Ovary (tissue), 9 donors: ENCODE data around the gene ARID1B. TPM values are rescaled to one million over a fixed set of nuclear protein-coding genes. Genes with fewer than 3 reads are reported as not detected.

Source experiments
- DNase-seq, 5 donors: peaks; one replicate each; pipeline ENCODE4 v3.0.0-alpha.2; 2019 to 2020
- H3K27ac ChIP-seq, 2 donors: fragments of 200-600 bp; one replicate each; pipeline versions ENCODE4 v1.5.1 to v1.8.0; 2019 to 2022
- H3K27me3 ChIP-seq: fragments of 200-600 bp; one replicate; pipeline ENCODE4 v1.8.0; 2022
- H3K36me3 ChIP-seq: fragments of 200-600 bp; sonication (generic); one replicate; pipeline ENCODE4 v1.5.1; 2019
- H3K4me1 ChIP-seq: one replicate; pipeline ENCODE4 v1.8.1; 2013; ENCODE audit warnings: mild to moderate bottlenecking, moderate library complexity; ENCODE audit not compliant: insufficient read depth
- H3K4me3 ChIP-seq: fragments of 200-600 bp; sonication (generic); one replicate; pipeline ENCODE4 v1.5.1; 2017
- H3K9me3 ChIP-seq, 2 donors: fragments of 200-600 bp in 1 of 2; sonication (generic) in 1 of 2; one replicate each; pipeline versions ENCODE4 v1.5.1 to v1.8.1; 2013 to 2019; ENCODE audit warnings: mild to moderate bottlenecking in 1 of 2, moderate library complexity in 1 of 2
- EP300 ChIP-seq: sonication (generic); formaldehyde crosslinking; IDR thresholded peaks from one replicate; pipeline ENCODE4 v1.6.1; 2017; ENCODE audit warnings: antibody characterized with exemption
- POLR2A ChIP-seq: fragments of 450-650 bp; IDR thresholded peaks from one replicate; pipeline ENCODE4 v1.6.1; 2017; ENCODE audit warnings: antibody characterized with exemption, mild to moderate bottlenecking, moderate library complexity
- WGBS, 3 donors: extraction: QIAGEN DNeasy Blood & Tissue Kit in 1 of 3; methylation state at CpG; one replicate each; pipeline versions ENCODE4 v1.1.5 to v1.1.7; 2013 to 2017; 5-methylcytosine and 5-hydroxymethylcytosine counted together
- intact Hi-C, 4 donors: fragments of 100-400 bp; cut with DNase I; formaldehyde crosslinking; loops; one replicate each; pipeline versions ENCODE4 v1.11.0 to v1.15.1; 2022 to 2023
- polyA plus RNA-seq, 2 donors: library from polyadenylated mRNA; stranded (reverse); fragments of 200-250 nt in 1 of 2; fragments of 350-450 nt in 1 of 2; fragmentation: Illumina TruSeq in 1 of 2; extraction: RNeasy Lipid Tissue Mini Kit (QIAGEN cat#74804) in 1 of 2; gene quantifications; one replicate each; pipeline ENCODE4 v1.2.3, GENCODE V29; 2013 to 2014
- total RNA-seq, 7 donors: library from RNA; depleted of rRNA in 2 of 7; stranded (reverse); fragments of >200 nt in 2 of 7; fragmentation: NEBNext Ultra II Directional in 3 of 7; extraction: Animal tissue kit (Norgen Biotek cat#: 25700) in 3 of 7; gene quantifications; one replicate each; pipeline versions ENCODE4 v1.1.0 to v1.2.4, GENCODE V29; 2016 to 2023
- TF ChIP-seq, protein P1 (sequence below), 3 donors: fragments of 450-650 bp in 2 of 3; fragments of 200-600 bp in 1 of 3; IDR thresholded peaks; one replicate each; pipeline versions ENCODE4 v1.5.1 to v1.8.0; 2016 to 2022; ENCODE audit warnings: antibody characterized with exemption in 3 of 3, mild to moderate bottlenecking in 1 of 3
- donor health status: DM: no; HTN: no; CAD: no; lungs with moderate emphysema.
- donor health status: DM: no; HTN: no; CAD: no.
- donor health status: Bipolar disorder and iron deficiency.
- donor health status: DM: yes; HTN: yes; CAD: no.
- donor health status: DM: no; HTN: no; CAD: no.
- donor health status: DM: yes; HTN: yes; CAD: no.

ARID1B gene
- total and polyA plus RNA-seq, 9 donors, result 33.2 to 144 (median 105) TPM

DNA sequence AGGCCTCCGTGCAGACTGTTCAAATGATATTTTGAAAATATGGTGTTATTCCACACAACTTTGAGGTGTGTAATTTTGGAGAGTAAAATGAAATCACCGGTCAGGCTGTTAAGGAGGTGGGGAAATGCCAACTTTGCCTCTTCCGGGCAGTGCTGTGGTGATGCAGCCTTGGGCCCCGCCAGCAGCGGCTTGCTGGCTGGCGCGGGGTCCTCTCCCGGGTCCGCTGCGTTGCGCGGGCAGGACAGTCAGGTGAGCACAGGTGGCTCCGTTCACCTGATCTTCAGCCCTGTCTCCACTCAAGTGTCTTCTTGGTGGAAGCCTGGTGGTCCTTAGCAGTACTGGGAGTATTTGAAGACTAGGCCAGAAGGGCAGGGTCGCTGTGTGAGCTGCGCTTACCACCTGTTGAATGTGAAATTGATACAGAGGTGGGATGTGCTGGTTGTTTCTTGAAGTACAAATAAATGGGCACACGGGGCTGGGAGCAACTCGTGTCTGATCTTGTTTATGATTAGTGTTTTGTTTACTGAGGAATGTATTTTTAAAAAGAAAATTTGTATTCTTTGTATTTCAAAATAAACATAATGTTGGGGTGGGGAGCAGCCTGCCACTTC, 184.2 kb downstream of the ARID1B start:
- WGBS, 3 donors, result 89 to 93% (median 91%) methylated on average over 17 of the region's 17 CpGs
- TF ChIP-seq EP300, result no peak

DNA sequence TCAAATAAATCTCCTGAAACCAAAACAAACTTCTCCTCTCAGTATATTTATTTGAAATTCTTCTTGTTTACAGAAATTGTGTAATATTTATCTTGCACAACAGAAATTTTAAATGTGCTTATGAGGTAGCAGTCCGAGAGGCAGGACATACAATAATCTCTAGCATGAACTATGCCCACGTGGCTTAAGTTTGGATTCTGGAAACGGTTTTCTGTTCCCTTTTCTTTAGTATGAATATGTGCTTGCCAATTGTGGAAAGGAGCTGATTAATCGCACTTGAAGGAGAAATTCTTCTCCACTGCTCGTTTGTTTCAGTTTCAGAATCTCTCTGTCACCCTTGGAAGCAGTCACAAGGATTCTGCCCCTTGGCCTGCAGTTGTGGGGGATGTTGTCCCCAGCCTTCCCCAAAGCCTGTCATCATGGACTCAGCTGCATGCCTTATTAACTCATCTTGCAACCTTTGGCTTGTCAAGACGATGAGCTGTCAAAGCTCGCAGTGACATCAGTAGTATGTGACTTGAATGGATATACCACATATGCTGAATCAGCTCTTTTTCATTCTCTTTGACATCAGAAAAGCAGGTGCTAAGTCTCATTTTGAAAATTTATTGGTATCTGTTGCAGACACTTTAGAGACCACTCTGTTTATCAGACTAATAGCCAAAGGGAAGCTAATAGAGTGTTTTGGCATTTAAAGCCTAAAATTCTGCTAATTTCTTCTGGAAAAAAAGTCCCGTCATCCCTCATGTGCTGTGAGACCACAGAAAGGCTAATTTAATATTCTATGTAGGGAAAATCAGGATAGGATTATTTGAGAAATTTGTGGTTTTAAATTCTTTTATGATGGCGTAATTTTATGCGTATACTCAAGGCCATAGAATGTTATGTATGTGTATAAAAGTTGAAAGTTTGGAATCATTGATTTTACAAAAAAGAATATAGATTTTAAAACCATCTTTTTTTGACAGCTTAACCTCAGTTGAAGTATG, 186.8 kb downstream of the ARID1B start:
- DNase-seq, result no peak
- no peak overlapping the region for H3K4me3 ChIP-seq
- H3K27ac ChIP-seq, result no peak overlapping the region
- intact Hi-C loops, result no loop called here
- H3K27me3 ChIP-seq, result no peaks in the 10 kb centered on the region
- no peaks in the 10 kb centered on the region for H3K36me3 ChIP-seq
- H3K9me3 ChIP-seq, result no peaks in the 10 kb centered on the region
- WGBS, 3 donors, result 31 to 44% (median 37%) methylated on average over 10 of the region's 10 CpGs
- TF ChIP-seq EP300 (no peak), POLR2A (no peak)
- TF ChIP-seq, protein P1, sequence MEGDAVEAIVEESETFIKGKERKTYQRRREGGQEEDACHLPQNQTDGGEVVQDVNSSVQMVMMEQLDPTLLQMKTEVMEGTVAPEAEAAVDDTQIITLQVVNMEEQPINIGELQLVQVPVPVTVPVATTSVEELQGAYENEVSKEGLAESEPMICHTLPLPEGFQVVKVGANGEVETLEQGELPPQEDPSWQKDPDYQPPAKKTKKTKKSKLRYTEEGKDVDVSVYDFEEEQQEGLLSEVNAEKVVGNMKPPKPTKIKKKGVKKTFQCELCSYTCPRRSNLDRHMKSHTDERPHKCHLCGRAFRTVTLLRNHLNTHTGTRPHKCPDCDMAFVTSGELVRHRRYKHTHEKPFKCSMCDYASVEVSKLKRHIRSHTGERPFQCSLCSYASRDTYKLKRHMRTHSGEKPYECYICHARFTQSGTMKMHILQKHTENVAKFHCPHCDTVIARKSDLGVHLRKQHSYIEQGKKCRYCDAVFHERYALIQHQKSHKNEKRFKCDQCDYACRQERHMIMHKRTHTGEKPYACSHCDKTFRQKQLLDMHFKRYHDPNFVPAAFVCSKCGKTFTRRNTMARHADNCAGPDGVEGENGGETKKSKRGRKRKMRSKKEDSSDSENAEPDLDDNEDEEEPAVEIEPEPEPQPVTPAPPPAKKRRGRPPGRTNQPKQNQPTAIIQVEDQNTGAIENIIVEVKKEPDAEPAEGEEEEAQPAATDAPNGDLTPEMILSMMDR (IDR thresholded peaks at IDR 0.05), result no peak
- peaks cover 6% of the 10 kb centered on the region for H3K4me1 ChIP-seq

More for the DNA sequence above, 184.2 kb downstream of the ARID1B start:
- Histone ChIP-seq H3K9me3 (no peaks in the 10 kb centered on the region), H3K27me3 (no peaks in the 10 kb centered on the region), H3K4me1 (peaks cover 11% of the 10 kb centered on the region), H3K27ac (no peak overlapping the region), H3K4me3 (no peak overlapping the region), H3K36me3 (no peaks in the 10 kb centered on the region)
- DNase-seq, result no peak
- intact Hi-C loops, result no loop called here

DNA sequence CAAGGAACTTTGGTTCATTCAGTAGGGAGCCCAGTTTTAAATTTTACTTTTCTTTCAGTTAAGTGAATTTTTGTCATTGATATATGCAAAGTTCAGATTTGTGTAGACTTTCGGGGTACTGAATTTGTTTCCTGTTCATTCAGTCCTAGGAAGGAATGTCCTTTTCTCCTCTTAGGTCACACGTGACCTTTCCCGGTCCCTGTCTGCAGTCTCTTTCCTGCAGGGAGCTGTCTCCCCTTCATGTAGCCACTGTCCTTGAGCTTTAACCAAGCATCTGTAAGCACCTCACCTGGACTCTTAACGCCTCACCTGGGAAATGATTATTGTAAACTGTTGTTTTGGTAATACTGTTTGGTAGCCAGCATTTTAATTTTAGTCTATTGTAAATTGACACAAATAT, 190.7 kb downstream of the ARID1B start:
- 96 to 97% (median 96%) methylated on average over 4 of the region's 4 CpGs for WGBS, 3 donors
- no peaks in the 10 kb centered on the region for H3K27me3 ChIP-seq

DNA sequence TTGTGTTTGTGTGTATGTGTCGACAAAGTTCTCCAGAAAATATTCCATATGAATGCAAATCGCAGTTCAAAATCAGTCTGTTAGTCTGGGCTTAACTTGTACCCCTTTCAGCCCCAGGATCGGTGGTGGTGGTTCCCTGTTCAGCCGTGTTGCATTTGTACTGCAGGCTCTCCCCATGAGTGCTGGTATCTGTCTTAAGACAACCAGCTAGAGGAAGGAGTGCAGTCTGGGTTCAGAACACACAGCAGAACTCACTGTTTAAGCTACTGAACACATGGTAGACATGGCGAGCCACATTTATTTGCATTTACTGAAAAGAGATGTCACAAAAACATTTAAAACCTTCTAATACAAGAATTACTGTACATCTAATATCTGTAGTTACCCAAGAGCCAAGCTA, 192.1 kb downstream of the ARID1B start:
- TF ChIP-seq, protein P1 (IDR thresholded peaks at IDR 0.05), result no peak
- TF ChIP-seq EP300 (no peak), POLR2A (no peak)
- H3K27ac ChIP-seq, result no peak overlapping the region
- H3K27me3 ChIP-seq, result no peaks in the 10 kb centered on the region
- no peak overlapping the region for H3K4me3 ChIP-seq
- intact Hi-C loops, result no loop called here
- 84 to 96% (median 87%) methylated on average over 5 of the region's 5 CpGs for WGBS, 3 donors
- H3K36me3 ChIP-seq, result no peaks in the 10 kb centered on the region
- H3K9me3 ChIP-seq, result no peaks in the 10 kb centered on the region
- DNase-seq, result no peak
- H3K4me1 ChIP-seq, result peaks cover 7% of the 10 kb centered on the region

More for the DNA sequence above, 190.7 kb downstream of the ARID1B start:
- intact Hi-C loops, result no loop called here
- Histone ChIP-seq H3K4me1 (peaks cover 9% of the 10 kb centered on the region), H3K9me3 (no peaks in the 10 kb centered on the region), H3K27ac (no peak overlapping the region), H3K4me3 (no peak overlapping the region), H3K36me3 (no peaks in the 10 kb centered on the region)
- DNase-seq, result no peak
- TF ChIP-seq EP300 (no peak), POLR2A (no peak)
- TF ChIP-seq, protein P1 (IDR thresholded peaks at IDR 0.05), result no peak
